Thyroid gland (tissue), 4 donors: ENCODE results near the gene CUEDC1. TPM values are rescaled to one million over a fixed set of nuclear protein-coding genes. Genes with fewer than 3 reads are reported as not detected.

ENCODE experiments used
- DNase-seq, 2 donors: peaks; one replicate each; pipeline ENCODE4 v3.0.0-alpha.2; 2019
- H3K27ac ChIP-seq, 3 donors: fragments of 200-600 bp; sonication (generic); 1 replicate in 2 of 3; 2 replicates in 1 of 3; pipeline ENCODE4 v1.5.1; 2016 to 2019; ENCODE audit warnings: mild to moderate bottlenecking in 1 of 3, moderate library complexity in 1 of 3
- H3K27me3 ChIP-seq: fragments of 200-600 bp; sonication (generic); one replicate; pipeline ENCODE4 v1.5.1; 2019
- H3K36me3 ChIP-seq, 2 donors: fragments of 200-600 bp; sonication (generic); one replicate each; pipeline ENCODE4 v1.5.1; 2016 to 2019
- H3K4me1 ChIP-seq, 2 donors: fragments of 200-600 bp; sonication (generic); one replicate each; pipeline ENCODE4 v1.5.1; 2017 to 2019
- H3K4me3 ChIP-seq, 3 donors: fragments of 200-600 bp; sonication (generic); replicated peaks in 1 of 3; 1 replicate in 2 of 3; 2 replicates in 1 of 3; pipeline ENCODE4 v1.5.1; 2016; ENCODE audit warnings: mild to moderate bottlenecking in 1 of 3
- H3K9me3 ChIP-seq: fragments of 200-600 bp; sonication (generic); one replicate; pipeline ENCODE4 v1.5.1; 2017
- CTCF ChIP-seq, 6 experiments: fragments of 200-600 bp in 3 of 6; fragments of 450-650 bp in 3 of 6; sonication (generic) in 3 of 6; IDR thresholded peaks; one replicate each; pipeline ENCODE4 v1.5.1; 2016 to 2019; ENCODE audit warnings: antibody characterized with exemption in 6 of 6, mild to moderate bottlenecking in 2 of 6, inconsistent platforms in 1 of 6, moderate library complexity in 1 of 6
- POLR2A ChIP-seq, 2 donors: fragments of 450-650 bp; IDR thresholded peaks; one replicate each; pipeline ENCODE4 v1.6.1; 2017; ENCODE audit warnings: antibody characterized with exemption in 2 of 2, mild to moderate bottlenecking in 2 of 2, moderate library complexity in 1 of 2
- whole genome bisulfite sequencing, 2 donors: methylation state at CpG; one replicate each; pipeline ENCODE4 v1.1.5; 2017; 5-methylcytosine and 5-hydroxymethylcytosine counted together
- intact Hi-C: fragments of 100-400 bp; cut with DNase I; formaldehyde crosslinking; loops from one replicate; pipeline ENCODE4 v1.15.1; 2023
- total RNA-seq, 4 donors: library from RNA; depleted of rRNA; stranded (reverse); fragments of >200 nt; gene quantifications; one replicate each; pipeline ENCODE4 v1.2.3, GENCODE V29; 2016

Gene CUEDC1
- total RNA-seq, 4 donors from 2014 or later = 25.6 to 32.3 (median 29.9) TPM

GRCh38 chr17:57940231-57940630 lies 15.0 kb downstream of the CUEDC1 start:
- H3K9me3 ChIP-seq = no peaks in the 10 kb centered on the region
- H3K4me1 ChIP-seq = peaks cover 47 to 54% of the 10 kb centered on the region in 2 donors
- peak in 1 of 2 donors; percentile 40 for DNase-seq
- intact Hi-C loops = no loop called here
- H3K27me3 ChIP-seq = no peaks in the 10 kb centered on the region
- H3K36me3 ChIP-seq = no peaks in the 10 kb centered on the region
- no peak overlapping the region for H3K4me3 ChIP-seq
- no peak for TF ChIP-seq POLR2A (IDR thresholded peaks at IDR 0.05)
- H3K27ac ChIP-seq = peak overlapping the region; percentile 35 to 54 (median 53)
- 52 to 54% methylated on average over 5 of the region's 5 CpGs for WGBS, 2 donors

GRCh38 chr17:57939797-57940196 lies 15.4 kb downstream of the CUEDC1 start:
- no peaks in the 10 kb centered on the region for H3K9me3 ChIP-seq
- H3K27me3 ChIP-seq = no peaks in the 10 kb centered on the region
- H3K4me3 ChIP-seq = no peak overlapping the region
- no peaks in the 10 kb centered on the region for H3K36me3 ChIP-seq
- intact Hi-C loops = no loop called here
- DNase-seq = no peak
- peak overlapping the region; percentile 35 to 54 (median 53) for H3K27ac ChIP-seq
- TF ChIP-seq POLR2A (IDR thresholded peaks at IDR 0.05) (no peak), CTCF (IDR thresholded peaks at IDR 0.05) (no peak)
- WGBS, 2 donors = 32 to 56% methylated on average over 2 to 7 of the region's 7 CpGs
- peaks cover 51 to 59% of the 10 kb centered on the region in 2 donors for H3K4me1 ChIP-seq

GRCh38 chr17:57938061-57938502 lies 17.1 kb downstream of the CUEDC1 start:
- H3K9me3 ChIP-seq = no peaks in the 10 kb centered on the region
- intact Hi-C loops = no loop called here
- no peaks in the 10 kb centered on the region for H3K27me3 ChIP-seq
- H3K27ac ChIP-seq = no peak overlapping the region
- peaks cover 54 to 73% of the 10 kb centered on the region in 2 donors for H3K4me1 ChIP-seq
- WGBS, 2 donors = 73 to 76% methylated on average over 7 of the region's 7 CpGs
- no peak overlapping the region for H3K4me3 ChIP-seq
- H3K36me3 ChIP-seq = no peaks in the 10 kb centered on the region
- no peak for TF ChIP-seq POLR2A (IDR thresholded peaks at IDR 0.05)
- no peak for TF ChIP-seq CTCF (IDR thresholded peaks at IDR 0.05)
- no peak for DNase-seq

GRCh38 chr17:57937492-57937891 lies 17.7 kb downstream of the CUEDC1 start:
- no peaks in the 10 kb centered on the region for H3K36me3 ChIP-seq
- peaks cover 54 to 75% of the 10 kb centered on the region in 2 donors for H3K4me1 ChIP-seq
- 82 to 86% methylated on average over 2 of the region's 2 CpGs for WGBS, 2 donors
- peak overlapping the region; percentile 28 to 92 (median 90) for H3K27ac ChIP-seq
- no peak overlapping the region for H3K4me3 ChIP-seq
- TF ChIP-seq POLR2A (IDR thresholded peaks at IDR 0.05) (no peak), CTCF (IDR thresholded peaks at IDR 0.05) (no peak)
- intact Hi-C loops = no loop called here
- no peaks in the 10 kb centered on the region for H3K27me3 ChIP-seq
- no peak for DNase-seq
- no peaks in the 10 kb centered on the region for H3K9me3 ChIP-seq

- intact Hi-C loops = no loop called here
- no peak for TF ChIP-seq CTCF (IDR thresholded peaks at IDR 0.05)
- TF ChIP-seq POLR2A (IDR thresholded peaks at IDR 0.05) = no peak
- Histone ChIP-seq H3K36me3 (no peaks in the 10 kb centered on the region), H3K27ac (peak overlapping the region; percentile 90 to 97 (median 92)), H3K4me1 (peaks cover 47 to 71% of the 10 kb centered on the region in 2 donors), H3K4me3 (no peak overlapping the region), H3K9me3 (no peaks in the 10 kb centered on the region), H3K27me3 (no peaks in the 10 kb centered on the region)
- DNase-seq = peak; percentile 73 to 79
- WGBS, 2 donors = 49 to 55% methylated on average over 10 to 11 of the region's 11 CpGs
Observed at GRCh38 chr17:57935833-57936807, 19.1 kb downstream of the CUEDC1 start.
